Stimulated activated naive CD8-positive, alpha-beta T cell treated with anti-CD3 and anti-CD28 coated beads, Interleukin-15, amount 100 ng/mL, for 72 hours (primary cell): ENCODE results near the gene RAMP1.

Source experiments
- ATAC-seq: fragments of 150-1000 bp; cut with Tn5 transposase; 2 replicates; pipeline ENCODE4 v1.10.0; 2021; ENCODE audit warnings: mild to moderate bottlenecking, moderate library complexity
- DNase-seq, 2 donors: peaks; one replicate each; pipeline ENCODE4 v3.0.0; 2021 to 2022
- H3K27ac Mint-ChIP-seq, 2 donors: one replicate each; pipeline ENCODE4 v1.8.0; 2022; ENCODE audit warnings: mild to moderate bottlenecking in 2 of 2, mixed read lengths in 2 of 2, moderate library complexity in 2 of 2
- H3K27me3 Mint-ChIP-seq: one replicate; pipeline ENCODE4 v1.8.0; 2022; ENCODE audit warnings: mixed read lengths
- H3K4me1 Mint-ChIP-seq: one replicate; pipeline ENCODE4 v1.8.0; 2022; ENCODE audit warnings: mild to moderate bottlenecking, mixed read lengths
- H3K4me3 Mint-ChIP-seq, 2 donors: one replicate each; pipeline ENCODE4 v1.8.0; 2022; ENCODE audit warnings: mild to moderate bottlenecking in 2 of 2, mixed read lengths in 2 of 2, moderate library complexity in 1 of 2
- H3K9me3 Mint-ChIP-seq, 2 donors: one replicate each; pipeline ENCODE4 v1.8.0; 2022; ENCODE audit warnings: mixed read lengths in 2 of 2

The RAMP1 gene

GRCh38 chr2:237911363-237912017 lies 52.1 kb downstream of the RAMP1 start:
- no peak overlapping the region for H3K4me3 Mint-ChIP-seq
- ATAC-seq (peak; percentile 27), DNase-seq (no peak)
- H3K27ac Mint-ChIP-seq: no peak overlapping the region
- no peaks in the 10 kb centered on the region for H3K27me3 Mint-ChIP-seq
- peaks cover 19 to 30% of the 10 kb centered on the region in 2 donors for H3K9me3 Mint-ChIP-seq
- peaks cover 22% of the 10 kb centered on the region for H3K4me1 Mint-ChIP-seq

GRCh38 chr2:237912271-237913192 lies 53.1 kb downstream of the RAMP1 start:
- DNase-seq (no peak), ATAC-seq (peak; percentile 39)
- H3K27ac Mint-ChIP-seq: peak overlapping the region in 1 of 2 donors; percentile 56
- no peaks in the 10 kb centered on the region for H3K27me3 Mint-ChIP-seq
- peaks cover 15% of the 10 kb centered on the region for H3K4me1 Mint-ChIP-seq
- H3K4me3 Mint-ChIP-seq: no peak overlapping the region
- H3K9me3 Mint-ChIP-seq: peaks cover 12 to 20% of the 10 kb centered on the region in 2 donors

GRCh38 chr2:237913193-237913917 lies 53.9 kb downstream of the RAMP1 start:
- Mint-ChIP-seq H3K4me1 (peaks cover 15% of the 10 kb centered on the region), H3K9me3 (peaks cover 11 to 13% of the 10 kb centered on the region in 2 donors), H3K4me3 (no peak overlapping the region), H3K27me3 (no peaks in the 10 kb centered on the region), H3K27ac (no peak overlapping the region)
- ATAC-seq (no peak), DNase-seq (no peak)

GRCh38 chr2:237915576-237915975 lies 56.2 kb downstream of the RAMP1 start:
- peaks cover 4 to 5% of the 10 kb centered on the region in 2 donors for H3K9me3 Mint-ChIP-seq
- no peak overlapping the region for H3K27ac Mint-ChIP-seq
- ATAC-seq (no peak), DNase-seq (no peak)
- H3K4me3 Mint-ChIP-seq: no peak overlapping the region
- H3K27me3 Mint-ChIP-seq: peaks cover 5% of the 10 kb centered on the region
- peaks cover 18% of the 10 kb centered on the region for H3K4me1 Mint-ChIP-seq

- H3K27me3 Mint-ChIP-seq: peaks cover 10% of the 10 kb centered on the region
- H3K9me3 Mint-ChIP-seq: no peaks in the 10 kb centered on the region
- no peak overlapping the region for H3K4me3 Mint-ChIP-seq
- no peak for DNase-seq
- no peak overlapping the region for H3K27ac Mint-ChIP-seq
- ATAC-seq: no peak
- peaks cover 21% of the 10 kb centered on the region for H3K4me1 Mint-ChIP-seq
These were observed 56.9 kb downstream of the RAMP1 start for GRCh38 chr2:237916296-237916695.

- H3K9me3 Mint-ChIP-seq: no peaks in the 10 kb centered on the region
- H3K4me3 Mint-ChIP-seq: no peak overlapping the region
- no peak overlapping the region for H3K27ac Mint-ChIP-seq
- ATAC-seq: no peak
- H3K27me3 Mint-ChIP-seq: peaks cover 10% of the 10 kb centered on the region
- H3K4me1 Mint-ChIP-seq: peaks cover 36% of the 10 kb centered on the region
- no peak for DNase-seq
These were observed 58.4 kb downstream of the RAMP1 start for GRCh38 chr2:237917696-237918374.

- no peak overlapping the region for H3K4me3 Mint-ChIP-seq
- H3K9me3 Mint-ChIP-seq: no peaks in the 10 kb centered on the region
- peaks cover 10% of the 10 kb centered on the region for H3K27me3 Mint-ChIP-seq
- H3K4me1 Mint-ChIP-seq: peaks cover 52% of the 10 kb centered on the region
- peak overlapping the region in 1 of 2 donors; percentile 67 for H3K27ac Mint-ChIP-seq
- ATAC-seq (no peak), DNase-seq (no peak)
These were observed 60.2 kb downstream of the RAMP1 start for GRCh38 chr2:237919593-237919992.

- DNase-seq (no peak), ATAC-seq (no peak)
- peak overlapping the region in 1 of 2 donors; percentile 65 for H3K27ac Mint-ChIP-seq
- H3K4me1 Mint-ChIP-seq: peaks cover 55% of the 10 kb centered on the region
- peaks cover 10% of the 10 kb centered on the region for H3K27me3 Mint-ChIP-seq
- H3K4me3 Mint-ChIP-seq: no peak overlapping the region
- no peaks in the 10 kb centered on the region for H3K9me3 Mint-ChIP-seq
These were observed 61.2 kb downstream of the RAMP1 start for GRCh38 chr2:237920673-237921072.

GRCh38 chr2:237921967-237922492 lies 62.6 kb downstream of the RAMP1 start:
- Mint-ChIP-seq H3K9me3 (no peaks in the 10 kb centered on the region), H3K4me1 (peaks cover 64% of the 10 kb centered on the region), H3K27me3 (peaks cover 10% of the 10 kb centered on the region), H3K4me3 (peak overlapping the region; percentile 13 to 54), H3K27ac (no peak overlapping the region)
- ATAC-seq: no peak
- DNase-seq: no peak

GRCh38 chr2:237922641-237923361 lies 63.4 kb downstream of the RAMP1 start:
- ATAC-seq (peak; percentile 46), DNase-seq (peak in 1 of 2 donors; percentile 22)
- Mint-ChIP-seq H3K27me3 (peaks cover 10% of the 10 kb centered on the region), H3K27ac (peak overlapping the region; percentile 12 to 52), H3K9me3 (peaks cover 0 to 2% of the 10 kb centered on the region in 2 donors), H3K4me1 (peaks cover 64% of the 10 kb centered on the region), H3K4me3 (peak overlapping the region; percentile 68 to 71)

GRCh38 chr2:237923481-237924163 lies 64.2 kb downstream of the RAMP1 start:
- H3K4me1 Mint-ChIP-seq: peaks cover 64% of the 10 kb centered on the region
- H3K27ac Mint-ChIP-seq: peak overlapping the region in 1 of 2 donors; percentile 90
- peaks cover 10% of the 10 kb centered on the region for H3K27me3 Mint-ChIP-seq
- H3K4me3 Mint-ChIP-seq: peak overlapping the region; percentile 68 to 71
- DNase-seq (peak; percentile 85 to 87), ATAC-seq (peak; percentile 97)
- peaks cover 0 to 4% of the 10 kb centered on the region in 2 donors for H3K9me3 Mint-ChIP-seq

- Mint-ChIP-seq H3K27ac (peak overlapping the region in 1 of 2 donors; percentile 90), H3K4me3 (peak overlapping the region; percentile 27 to 68), H3K9me3 (peaks cover 0 to 4% of the 10 kb centered on the region in 2 donors), H3K27me3 (peaks cover 10% of the 10 kb centered on the region), H3K4me1 (peaks cover 61% of the 10 kb centered on the region)
- DNase-seq (no peak), ATAC-seq (no peak)
These were observed 64.7 kb downstream of the RAMP1 start for GRCh38 chr2:237924164-237924534.

GRCh38 chr2:237927135-237927534 lies 67.7 kb downstream of the RAMP1 start:
- no peak for ATAC-seq
- no peak overlapping the region for H3K27ac Mint-ChIP-seq
- no peak overlapping the region for H3K4me3 Mint-ChIP-seq
- DNase-seq: no peak
- H3K27me3 Mint-ChIP-seq: no peaks in the 10 kb centered on the region
- peaks cover 12 to 13% of the 10 kb centered on the region in 2 donors for H3K9me3 Mint-ChIP-seq
- H3K4me1 Mint-ChIP-seq: peaks cover 35% of the 10 kb centered on the region

- DNase-seq (no peak), ATAC-seq (no peak)
- Mint-ChIP-seq H3K9me3 (peaks cover 12 to 13% of the 10 kb centered on the region in 2 donors), H3K4me3 (no peak overlapping the region), H3K27me3 (no peaks in the 10 kb centered on the region), H3K27ac (no peak overlapping the region), H3K4me1 (peaks cover 31% of the 10 kb centered on the region)
These were observed 68.6 kb downstream of the RAMP1 start for GRCh38 chr2:237927986-237928385.
